IPS-18c (cell line): ENCODE measurements around the gene RPS6KL1.

ENCODE experiments used
- H3K4me3 ChIP-seq: 2 replicates; pipeline ENCODE4 v1.7.0; 2013; ENCODE audit warnings: low read depth, mild to moderate bottlenecking, low read length, moderate library complexity; ENCODE audit not compliant: insufficient read depth
- H3K9me3 ChIP-seq: one replicate; pipeline ENCODE4 v1.6.1; 2013; ENCODE audit warnings: mild to moderate bottlenecking, low read length, moderate library complexity; ENCODE audit not compliant: control insufficient read depth, insufficient read depth

The RPS6KL1 gene

GRCh38 chr14:74858022-74858421 is 65.0 kb downstream of the RPS6KL1 start:
- Histone ChIP-seq H3K9me3 (no peaks in the 10 kb centered on the region), H3K4me3 (no peak overlapping the region)

GRCh38 chr14:74856366-74856765 is 66.7 kb downstream of the RPS6KL1 start:
- H3K9me3 ChIP-seq, result no peaks in the 10 kb centered on the region
- H3K4me3 ChIP-seq, result no peak overlapping the region

GRCh38 chr14:74855945-74856344 is 67.1 kb downstream of the RPS6KL1 start:
- H3K4me3 ChIP-seq, result no peak overlapping the region

GRCh38 chr14:74855021-74855420 is 68.0 kb downstream of the RPS6KL1 start:
- H3K4me3 ChIP-seq, result no peak overlapping the region
- H3K9me3 ChIP-seq, result no peaks in the 10 kb centered on the region

More at GRCh38 chr14:74855945-74856344, 67.1 kb downstream of the RPS6KL1 start:
- no peaks in the 10 kb centered on the region for H3K9me3 ChIP-seq
